GM18909 (cell line): ENCODE data around the gene NABP2.
"Not testable (repeated sequence)": the region's sequence is repeated elsewhere in the genome, so short reads cannot be mapped to it uniquely, and the experiment has no call there.

ENCODE experiments used
- ATAC-seq: cut with Tn5 transposase; IDR thresholded peaks from one replicate; pipeline ENCODE4 v1.9.1; 2021; ENCODE audit warnings: mild to moderate bottlenecking; ENCODE audit not compliant: unreplicated experiment, poor library complexity

The NABP2 gene

DNA sequence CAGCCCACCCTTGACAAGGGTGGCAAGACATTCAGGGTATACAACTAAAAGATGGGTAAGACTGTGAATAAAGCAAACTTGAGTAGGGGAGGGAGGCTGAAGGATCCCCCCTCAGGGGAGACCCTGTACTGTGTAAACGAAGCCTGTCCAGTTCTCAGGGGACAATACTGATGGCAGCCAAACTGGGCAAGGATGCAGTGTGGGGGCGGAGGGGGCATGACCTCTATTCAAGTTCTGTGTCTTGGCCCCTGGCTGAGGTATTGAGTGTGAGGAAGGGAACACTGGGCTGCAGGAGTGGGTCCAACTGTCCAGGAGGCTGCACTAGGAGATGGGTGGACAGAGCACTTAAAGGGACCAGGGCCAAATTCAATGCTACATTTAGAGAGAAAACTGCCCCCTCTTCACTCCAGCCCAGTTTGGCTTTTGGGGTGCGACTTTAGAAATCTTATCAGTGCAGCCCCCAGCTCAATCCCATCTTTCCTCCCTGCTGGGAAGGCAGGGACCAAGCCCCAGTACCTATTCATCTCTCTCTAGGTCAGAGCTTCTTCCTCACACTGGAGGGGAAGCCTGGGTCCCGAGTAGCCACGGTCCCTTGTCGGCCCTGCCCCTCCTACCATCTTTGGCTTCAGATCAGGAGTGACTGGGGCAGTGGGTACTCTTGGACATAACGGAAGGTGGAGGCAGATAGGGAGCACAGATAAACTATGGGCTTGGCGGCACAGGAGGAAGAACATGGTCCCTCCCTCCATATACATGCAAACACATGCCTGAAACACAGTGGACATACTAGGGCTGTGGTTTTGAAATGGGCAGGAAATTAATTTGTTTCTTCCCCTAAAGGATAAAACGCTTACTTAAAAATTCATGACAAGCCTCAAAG is 17.5 kb downstream of the NABP2 start:
- ATAC-seq = no peak

DNA sequence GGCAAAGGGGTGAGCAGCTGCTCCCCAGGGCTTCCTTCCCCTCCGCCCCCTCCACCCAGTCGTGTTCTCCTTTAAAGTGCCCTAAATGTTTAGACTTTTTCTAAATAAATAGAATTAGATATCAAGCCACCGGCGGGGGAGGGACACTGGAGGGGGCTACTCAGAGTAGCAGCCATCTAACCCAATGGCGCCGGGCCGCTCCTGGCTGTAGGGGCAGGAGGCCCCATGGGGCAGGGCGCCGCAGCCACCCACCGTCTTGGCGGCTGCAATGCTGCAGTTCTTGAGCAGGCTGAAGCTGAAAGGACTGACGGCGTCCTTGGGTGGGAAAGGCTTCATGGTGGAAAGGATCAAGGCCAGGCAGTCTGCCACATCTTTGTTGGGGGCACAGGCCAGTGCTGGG is 18.8 kb downstream of the NABP2 start:
- ATAC-seq = no peak

DNA sequence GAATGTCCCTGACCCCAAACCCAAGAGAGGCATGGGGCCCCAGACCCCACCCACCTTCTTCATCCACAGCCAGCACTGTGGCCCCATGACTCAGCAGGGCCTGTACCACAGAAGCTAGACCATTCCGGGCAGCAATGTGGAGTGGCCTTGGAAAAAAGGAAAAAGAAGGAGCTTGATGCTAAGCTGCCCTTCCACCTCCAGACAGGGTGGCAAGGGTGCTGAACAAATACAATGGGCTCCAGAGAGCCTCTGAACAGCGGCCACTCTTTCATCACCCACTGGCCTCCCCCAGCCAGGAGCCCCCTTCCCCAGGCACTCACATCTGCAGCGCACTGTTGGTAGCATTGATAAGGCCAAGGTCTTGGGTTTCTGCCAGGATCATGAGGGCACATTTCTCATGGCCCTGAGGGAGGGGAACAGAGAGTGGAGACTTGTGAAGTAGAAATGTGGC is 19.6 kb downstream of the NABP2 start:
- no peak for ATAC-seq

DNA sequence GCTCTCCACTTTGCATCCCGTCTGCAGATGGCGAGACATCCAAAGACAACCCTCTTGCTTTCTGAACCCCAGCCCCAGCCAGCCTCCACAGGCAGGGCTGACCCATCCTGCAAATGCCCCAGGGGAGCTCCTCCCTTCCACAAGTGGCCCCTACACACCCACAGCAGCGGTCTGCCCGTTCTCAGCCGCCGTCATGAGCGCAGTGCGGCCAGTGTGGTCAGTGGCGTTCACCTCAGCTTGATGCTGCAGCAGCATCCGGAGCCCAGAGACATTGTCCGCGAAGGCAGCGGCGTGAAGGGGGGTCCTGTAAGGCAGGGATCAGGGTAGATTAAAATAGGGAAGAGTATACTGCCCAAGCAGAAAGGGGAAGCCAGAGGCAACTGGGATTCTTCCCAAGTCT is 20.4 kb downstream of the NABP2 start:
- no peak for ATAC-seq

DNA sequence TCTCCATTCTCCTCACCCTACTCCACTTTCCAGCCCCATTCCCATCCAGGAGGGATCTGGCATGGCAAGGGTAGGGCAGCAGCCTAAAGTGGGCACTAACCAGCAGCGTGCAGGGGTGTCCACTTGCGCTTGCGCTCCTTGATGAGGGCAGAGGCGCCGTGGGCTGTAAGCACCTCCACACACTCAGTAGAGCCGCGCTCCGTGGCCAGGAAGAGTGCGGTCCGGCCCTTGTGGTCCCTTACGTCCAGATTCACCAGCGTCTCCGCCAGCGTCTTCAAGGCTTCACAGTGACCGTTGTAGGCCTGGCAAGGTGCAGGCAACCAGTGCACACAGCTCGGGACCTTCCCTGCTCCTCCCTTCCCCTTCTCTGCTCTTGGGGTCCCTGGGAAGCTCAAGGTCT is 23.8 kb downstream of the NABP2 start:
- ATAC-seq = no peak

DNA sequence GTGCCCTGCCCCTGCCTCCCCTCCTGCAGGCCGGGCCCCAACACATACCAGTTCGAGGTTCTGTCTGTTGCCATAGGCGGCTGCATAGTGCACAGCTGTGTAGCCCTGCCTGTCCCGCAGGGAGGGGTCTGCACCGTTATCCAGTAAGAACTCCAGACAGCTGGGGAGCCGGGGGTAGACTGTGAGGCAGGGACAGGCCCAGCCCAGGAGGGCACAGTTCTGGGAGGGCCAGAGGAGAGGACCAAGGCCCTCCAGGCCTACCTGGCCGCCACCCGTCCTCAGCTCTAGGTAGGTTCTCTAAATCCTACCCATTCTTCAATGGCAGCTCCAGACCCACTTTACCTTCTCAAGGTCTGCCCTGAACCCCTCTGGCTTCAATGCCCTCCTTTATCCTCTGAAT is 24.6 kb downstream of the NABP2 start:
- no peak for ATAC-seq

DNA sequence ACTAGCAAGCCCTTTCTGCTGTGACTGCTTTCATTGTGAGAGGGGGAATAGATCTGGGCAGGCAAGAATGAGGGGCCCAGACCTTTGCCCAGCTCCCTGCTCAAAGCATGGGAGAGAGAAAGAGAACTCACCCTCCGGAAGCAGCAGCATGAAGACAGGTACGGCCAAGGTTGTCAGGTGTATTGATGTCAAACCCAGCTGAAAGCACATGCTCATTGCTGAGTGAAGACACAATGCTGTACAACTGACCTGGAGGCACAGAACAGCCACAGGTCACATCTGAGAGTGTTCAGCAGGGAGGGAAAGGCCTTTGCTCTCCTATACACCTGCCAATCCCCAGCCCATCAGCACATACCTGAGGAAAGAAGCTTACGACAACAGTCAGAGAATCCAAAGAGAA is 28.5 kb downstream of the NABP2 start:
- no peak for ATAC-seq

DNA sequence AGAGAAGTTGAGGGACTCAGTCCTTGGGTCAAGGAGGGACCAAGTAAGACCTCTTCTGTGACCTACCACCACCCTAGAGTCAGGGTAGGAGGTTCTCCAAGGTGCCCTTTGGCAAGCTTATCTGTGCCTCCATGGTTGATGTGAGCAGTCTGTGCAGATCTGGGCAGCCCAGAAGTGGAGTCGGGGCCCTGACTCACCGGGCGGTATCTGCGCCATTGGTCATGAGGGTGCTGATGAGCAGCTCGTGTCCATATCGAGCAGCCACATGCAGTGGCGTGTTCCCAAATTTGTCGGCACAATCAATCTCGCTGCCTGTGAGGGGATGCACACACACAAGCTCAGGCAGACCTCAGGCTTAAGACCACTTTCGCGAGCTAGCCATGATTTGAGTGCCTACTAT is 28.9 kb downstream of the NABP2 start:
- ATAC-seq = no peak

DNA sequence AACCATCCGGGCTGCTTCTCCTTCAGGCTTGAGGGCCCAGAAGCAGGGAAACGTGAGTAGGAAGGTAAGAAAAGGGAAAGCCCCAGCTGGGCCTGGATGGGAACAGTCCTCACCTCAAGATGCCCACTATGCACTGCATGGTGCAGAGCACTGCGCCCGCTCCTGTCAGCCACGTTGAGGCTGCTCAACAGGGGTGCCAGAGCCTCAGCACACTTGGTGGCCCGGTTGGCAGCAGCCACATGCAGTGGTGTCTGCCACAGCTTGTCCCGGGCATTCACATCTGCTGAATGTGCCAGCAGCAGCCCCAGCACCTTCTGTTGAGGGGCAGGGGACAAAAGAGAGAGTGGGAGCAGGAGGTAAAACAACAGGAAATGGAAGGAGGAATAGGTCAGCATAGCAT is 31.5 kb downstream of the NABP2 start:
- ATAC-seq = no peak

DNA sequence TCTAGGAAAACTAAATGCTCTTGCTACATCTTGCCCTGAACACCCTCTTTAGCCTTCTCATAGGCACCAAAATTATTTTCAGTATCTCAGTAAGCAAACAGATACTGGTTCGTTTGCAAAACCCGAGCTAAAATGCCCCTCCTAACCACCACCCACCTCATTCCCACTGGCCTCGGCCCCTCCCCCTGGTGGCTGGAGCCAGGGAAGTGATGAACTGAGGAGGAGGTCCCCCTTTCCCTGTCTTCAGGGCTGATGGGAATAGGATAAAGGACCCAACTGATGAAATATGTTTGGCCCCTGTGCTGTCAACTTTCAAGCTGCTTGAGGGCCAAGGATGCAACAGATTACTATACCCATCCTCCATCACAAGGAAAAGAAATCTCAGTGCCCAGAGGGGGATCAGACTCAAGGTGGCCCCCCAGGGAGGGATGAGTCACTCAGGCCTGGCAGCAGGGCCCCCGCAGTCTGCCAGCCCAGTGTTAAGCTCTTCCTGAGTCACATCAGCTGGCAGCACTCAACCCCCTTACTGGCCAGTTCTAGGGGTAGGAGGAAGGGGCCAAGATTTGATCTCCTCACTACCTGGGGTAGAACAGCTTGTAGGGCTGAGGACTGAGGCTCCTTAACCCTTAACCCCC is 32.3 kb downstream of the NABP2 start:
- ATAC-seq = no peak

DNA sequence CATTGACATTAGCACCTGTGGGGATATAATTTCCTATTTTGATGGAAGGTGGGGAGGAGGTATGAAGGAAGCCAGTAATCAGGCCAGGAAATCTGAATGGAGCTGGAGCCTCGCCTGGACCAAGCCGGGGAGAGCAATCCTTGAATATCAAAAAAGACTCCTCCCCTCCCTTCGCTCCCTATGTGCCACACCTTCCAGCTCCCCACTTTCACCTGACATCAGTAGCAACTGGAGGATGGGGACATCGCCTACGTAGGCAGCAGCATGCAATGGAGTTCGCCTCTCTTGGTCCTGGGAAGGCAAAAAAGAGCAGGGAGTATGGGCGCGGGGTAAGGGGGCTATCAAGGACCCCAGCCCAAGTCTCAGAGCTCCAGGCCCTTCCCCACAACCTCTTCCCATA is 32.9 kb downstream of the NABP2 start:
- no peak for ATAC-seq

DNA sequence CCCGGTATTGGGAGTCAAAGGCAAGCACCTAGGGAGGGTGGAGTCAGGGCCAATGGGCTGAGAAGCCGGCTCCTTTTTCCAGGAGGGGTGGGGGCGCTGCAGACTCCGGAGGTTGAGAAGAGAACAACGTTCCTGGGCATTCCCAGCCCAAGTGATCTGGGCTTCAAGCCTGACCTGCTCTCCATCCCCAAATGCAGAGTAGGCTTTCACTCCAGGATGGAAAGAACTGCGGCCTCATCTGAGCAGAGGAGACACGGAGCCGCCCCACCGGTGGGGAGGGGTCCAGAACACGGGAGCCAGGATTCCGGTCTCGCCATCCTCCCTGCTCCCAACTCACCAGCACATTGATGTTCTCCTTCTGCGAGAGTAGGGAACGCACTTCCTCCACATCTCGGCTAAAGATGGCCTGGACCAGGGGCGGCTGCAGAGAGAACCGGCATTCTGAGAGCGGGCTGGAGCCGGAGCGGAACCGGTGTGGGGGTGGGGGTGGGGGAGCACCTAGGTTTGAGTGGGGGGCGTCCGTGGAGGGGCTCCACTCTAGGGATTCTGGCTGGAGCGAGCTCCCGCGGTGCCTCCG is 33.4 kb downstream of the NABP2 start:
- no peak for ATAC-seq

DNA sequence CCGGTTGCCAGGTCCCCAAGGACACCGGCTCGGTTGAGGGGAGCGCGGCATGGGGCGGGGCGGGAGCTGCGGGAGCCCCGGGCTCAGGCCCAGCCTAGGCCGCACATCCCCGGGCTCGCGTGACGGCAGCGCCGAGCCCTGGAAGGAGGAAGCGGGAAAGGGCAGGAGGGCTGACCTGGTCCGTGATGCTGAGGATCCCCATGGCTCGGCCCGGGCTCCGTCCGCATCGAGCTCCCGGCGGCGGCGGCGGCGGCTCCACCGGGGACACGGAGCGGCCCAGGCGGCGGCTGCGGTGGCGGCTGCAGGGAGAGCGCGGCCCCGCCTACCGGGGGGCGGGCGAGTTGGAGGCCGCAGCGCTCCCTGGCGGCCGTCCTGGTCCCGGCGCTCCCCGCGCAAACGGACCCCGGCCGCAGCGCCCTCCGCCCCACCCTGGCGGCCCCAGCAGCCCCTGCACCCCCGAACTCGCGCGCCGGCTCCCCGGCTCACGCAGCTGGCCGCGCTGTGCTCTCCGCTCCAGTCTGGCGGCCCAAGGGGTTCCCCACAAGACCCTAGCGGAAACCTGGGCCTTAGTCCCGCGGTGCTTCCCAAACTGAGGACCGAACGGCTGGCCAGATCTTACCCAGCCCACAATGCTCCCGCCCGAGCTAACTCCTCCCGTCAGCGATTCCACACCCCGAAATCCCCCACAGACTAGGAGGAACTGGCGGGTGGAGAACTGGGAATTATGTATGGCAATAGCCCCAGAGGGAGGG is 34.1 kb downstream of the NABP2 start, which contains the start of gene ANKRD52:
Gene ANKRD52, minus strand, starts transcription at position 317 of the 752 bp plus-strand sequence. Its CDS starts 115 bp downstream, at position 202.
- ATAC-seq = peak; percentile 89

DNA sequence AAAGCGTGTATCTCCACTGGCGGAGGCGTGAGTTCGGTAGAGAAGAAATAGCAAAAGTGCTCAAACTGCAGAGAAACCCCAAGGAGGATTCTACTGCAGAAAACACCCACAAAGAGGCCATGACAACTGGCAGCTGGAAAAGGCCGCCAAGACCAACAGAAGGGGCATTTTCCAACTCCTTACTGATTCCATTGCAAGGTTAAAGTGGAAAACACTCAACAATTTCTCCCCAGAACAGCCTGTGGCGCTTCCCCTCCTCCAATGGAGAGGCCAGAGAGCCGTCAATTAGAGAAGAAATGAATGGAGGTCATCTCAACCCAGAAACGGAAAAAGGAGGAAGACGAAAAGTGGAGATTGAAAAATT is 34.7 kb downstream of the NABP2 start:
- no peak for ATAC-seq

DNA sequence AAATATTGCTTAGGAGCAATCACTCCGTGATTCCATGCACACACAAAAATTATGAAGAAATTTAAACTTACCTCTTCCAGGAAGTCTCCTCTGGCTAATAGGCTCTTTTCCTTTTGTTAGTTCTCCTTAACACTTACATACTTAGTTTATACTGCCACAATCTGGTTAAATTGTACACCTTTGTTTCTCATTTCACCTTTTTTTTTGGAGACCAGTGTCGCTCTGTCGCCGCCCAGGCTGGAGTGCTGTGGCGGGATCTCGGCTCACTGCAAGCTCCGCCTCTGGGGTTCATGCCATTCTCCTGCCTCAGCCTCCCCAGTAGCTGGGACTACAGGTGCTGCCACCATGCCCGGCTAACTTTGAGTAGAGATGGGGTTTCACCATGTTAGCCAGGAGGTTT is 36.2 kb downstream of the NABP2 start:
- ATAC-seq = no peak

DNA sequence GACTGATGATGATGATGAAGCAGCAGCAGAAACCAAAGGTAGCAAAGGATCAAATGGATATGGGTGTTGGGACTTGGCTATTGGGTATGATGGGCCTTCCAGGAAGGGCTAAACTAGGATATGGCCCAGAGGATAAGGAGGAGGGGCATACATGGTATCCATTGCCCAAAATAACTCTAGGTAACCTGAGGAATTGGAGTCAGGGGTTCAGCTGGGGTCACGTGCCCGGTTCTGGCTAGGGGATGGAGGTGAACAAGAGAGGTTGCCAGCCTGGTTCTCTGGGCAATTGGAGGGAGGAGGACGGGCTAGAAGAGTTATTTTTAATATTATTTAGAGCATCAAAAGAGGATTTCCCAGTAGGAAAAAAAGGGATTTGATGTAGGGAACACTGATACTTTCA is 36.8 kb downstream of the NABP2 start:
- no peak for ATAC-seq

DNA sequence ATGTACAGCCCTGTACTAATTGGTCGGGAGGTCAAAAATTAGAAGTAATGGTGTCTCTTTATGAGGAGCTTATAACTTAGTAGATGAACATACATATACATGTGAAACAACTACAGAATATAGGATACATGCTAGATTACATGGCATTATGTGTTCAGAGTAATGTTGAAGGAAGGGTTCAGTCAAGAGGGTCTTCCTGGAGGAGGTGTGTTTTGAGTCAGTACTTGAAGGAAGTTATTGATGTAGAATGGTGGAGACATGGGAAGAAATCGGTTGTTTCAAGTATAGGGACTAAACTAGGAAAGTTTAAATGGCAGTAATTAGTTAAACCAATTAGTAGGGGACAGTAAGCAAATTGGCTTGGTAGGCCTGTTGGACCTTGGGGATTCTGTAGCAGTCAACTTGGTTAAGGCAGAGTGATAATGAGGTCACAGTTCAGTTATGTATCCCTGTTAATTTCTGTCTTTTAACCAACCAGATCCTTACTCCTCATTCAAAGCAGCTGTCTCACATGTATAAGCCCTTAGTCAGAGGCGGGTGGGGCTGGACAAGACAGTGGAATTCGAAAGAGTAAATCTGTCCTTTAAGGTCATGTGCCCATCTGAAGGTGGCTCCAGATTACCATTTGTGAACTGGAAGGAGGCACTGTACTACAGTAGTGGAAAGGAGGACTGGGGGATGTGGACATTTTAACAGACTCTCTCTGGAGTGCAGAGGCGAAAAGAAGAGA is 37.5 kb downstream of the NABP2 start:
- ATAC-seq = no peak

DNA sequence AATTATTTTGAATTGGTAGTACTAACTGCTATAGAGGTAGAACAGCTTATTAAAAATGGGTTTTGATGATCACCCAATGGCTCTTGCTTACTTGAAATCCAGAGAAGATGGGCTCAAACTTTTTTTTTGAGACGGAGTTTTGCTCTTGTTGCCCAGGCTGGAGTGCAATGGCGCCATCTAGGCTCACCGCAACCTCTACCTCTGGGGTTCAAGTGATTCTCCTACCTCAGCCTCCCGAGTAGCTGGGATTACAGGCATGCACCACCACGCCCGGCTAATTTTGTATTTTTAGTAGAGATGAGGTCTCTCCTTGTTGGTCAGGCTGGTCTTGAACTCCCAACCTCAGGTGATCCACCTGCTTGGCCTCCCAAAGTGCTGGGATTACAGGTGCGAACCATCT is 38.8 kb downstream of the NABP2 start:
- not testable (repeated sequence) for ATAC-seq

DNA sequence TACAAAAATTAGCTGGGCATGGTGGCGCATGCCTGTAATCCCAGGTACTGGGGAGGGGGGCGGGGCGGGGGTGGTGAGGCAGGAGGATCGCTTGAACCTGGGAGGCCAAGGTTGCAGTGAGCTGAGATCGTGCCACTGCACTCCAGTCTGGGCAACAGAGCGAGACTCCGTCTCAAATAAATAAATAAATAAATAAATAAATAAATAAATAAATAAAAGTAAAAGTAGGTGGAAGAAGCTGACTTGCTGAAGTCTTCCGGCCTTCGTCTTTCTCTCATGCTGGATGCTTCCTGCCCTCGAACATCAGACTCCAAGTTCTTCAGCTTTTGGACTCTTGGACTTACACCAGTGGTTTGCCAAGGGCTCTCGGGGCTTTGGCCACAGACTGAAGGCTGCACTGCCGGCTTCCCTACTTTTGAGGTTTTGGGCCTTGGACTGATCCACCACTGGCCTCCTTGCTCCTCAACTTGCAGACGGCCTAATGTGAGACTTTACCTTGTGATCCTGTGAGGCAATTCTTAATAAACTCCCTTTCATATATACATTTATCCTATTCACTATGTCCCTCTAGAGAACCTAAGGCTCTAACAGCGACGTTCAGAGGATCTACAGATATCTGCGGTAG is 42.0 kb downstream of the NABP2 start:
- ATAC-seq = not testable (repeated sequence)
